H9 (cell line): ENCODE results near the gene MORC4. TPM values are rescaled to one million over a fixed set of nuclear protein-coding genes. Genes with fewer than 3 reads are reported as not detected.

Experiments used
- DNase-seq: peaks from one replicate; pipeline ENCODE4 v3.0.0-alpha.2; 2017
- H2AFZ ChIP-seq: one replicate; pipeline ENCODE4 v1.6.1; 2013; ENCODE audit warnings: mild to moderate bottlenecking, low read length, control low read depth, moderate library complexity
- H2AK5ac ChIP-seq: 2 replicates; pipeline ENCODE4 v1.6.1; 2013; ENCODE audit warnings: low read length, control low read depth, mixed read lengths; ENCODE audit not compliant: insufficient read length
- H2BK120ac ChIP-seq: one replicate; pipeline ENCODE4 v1.6.1; 2013; ENCODE audit warnings: low read depth, mild to moderate bottlenecking, low read length, control low read depth, inconsistent platforms; ENCODE audit not compliant: poor library complexity, severe bottlenecking
- H2BK12ac ChIP-seq: 2 replicates; pipeline ENCODE4 v1.6.1; 2013; ENCODE audit warnings: low read length, control low read depth, mixed read lengths, low read depth; ENCODE audit not compliant: insufficient read length
- H2BK15ac ChIP-seq: 2 replicates; pipeline ENCODE4 v1.6.1; 2013; ENCODE audit warnings: low read depth, low read length, control low read depth
- H2BK20ac ChIP-seq: one replicate; pipeline ENCODE4 v1.6.1; 2013; ENCODE audit warnings: low read depth, mild to moderate bottlenecking, low read length, control low read depth, inconsistent platforms; ENCODE audit not compliant: poor library complexity, severe bottlenecking
- H2BK5ac ChIP-seq: 2 replicates; pipeline ENCODE4 v1.6.1; 2013; ENCODE audit warnings: low read length, control low read depth, mixed read lengths; ENCODE audit not compliant: insufficient read length
- H3K14ac ChIP-seq: 2 replicates; pipeline ENCODE4 v1.6.1; 2013; ENCODE audit warnings: low read length, control low read depth; ENCODE audit not compliant: insufficient read depth
- H3K18ac ChIP-seq: 2 replicates; pipeline ENCODE4 v1.6.1; 2013; ENCODE audit warnings: low read depth, mild to moderate bottlenecking, mixed read lengths, low read length, control low read depth; ENCODE audit not compliant: insufficient read length
- H3K23ac ChIP-seq: 2 replicates; pipeline ENCODE4 v1.6.1; 2013; ENCODE audit warnings: low read length, control low read depth, mixed read lengths, low read depth; ENCODE audit not compliant: insufficient read length
- H3K23me2 ChIP-seq: 2 replicates; pipeline ENCODE4 v1.6.1; 2013; ENCODE audit warnings: low read depth, mild to moderate bottlenecking, mixed read lengths, low read length, control low read depth; ENCODE audit not compliant: insufficient read length, poor library complexity, severe bottlenecking
- H3K27ac ChIP-seq: 2 replicates; pipeline ENCODE4 v1.5.1; 2013; ENCODE audit warnings: low read length, control low read depth, mixed read lengths, low read depth; ENCODE audit not compliant: insufficient read length
- H3K27me3 ChIP-seq: 2 replicates; pipeline ENCODE4 v1.6.1; 2013; ENCODE audit warnings: low read length, control low read depth, inconsistent platforms; ENCODE audit not compliant: insufficient read depth
- H3K4ac ChIP-seq: 2 replicates; pipeline ENCODE4 v1.6.1; 2013; ENCODE audit warnings: low read depth, mild to moderate bottlenecking, control low read depth, inconsistent platforms, low read length, moderate library complexity
- H3K4me1 ChIP-seq: 2 replicates; pipeline ENCODE4 v1.6.1; 2013; ENCODE audit warnings: low read length, control low read depth, inconsistent platforms; ENCODE audit not compliant: insufficient read depth
- H3K4me2 ChIP-seq: 2 replicates; pipeline ENCODE4 v1.6.1; 2013; ENCODE audit warnings: low read length, control low read depth, mixed read lengths; ENCODE audit not compliant: insufficient read length, insufficient read depth
- H3K56ac ChIP-seq: 2 replicates; pipeline ENCODE4 v1.6.1; 2013; ENCODE audit warnings: low read depth, mild to moderate bottlenecking, mixed read lengths, low read length, control low read depth; ENCODE audit not compliant: insufficient read length
- H3K79me1 ChIP-seq: 2 replicates; pipeline ENCODE4 v1.6.1; 2013; ENCODE audit warnings: low read depth, mild to moderate bottlenecking, moderate library complexity, low read length, control low read depth, inconsistent platforms; ENCODE audit not compliant: insufficient read depth, poor library complexity, severe bottlenecking
- H3K79me2 ChIP-seq: 2 replicates; pipeline ENCODE4 v1.6.1; 2013; ENCODE audit warnings: low read length, control low read depth, inconsistent platforms; ENCODE audit not compliant: insufficient read depth
- H3K9ac ChIP-seq: 2 replicates; pipeline ENCODE4 v1.6.1; 2013; ENCODE audit warnings: low read length, control low read depth, mixed read lengths; ENCODE audit not compliant: insufficient read length; ENCODE audit errors: extremely low read depth
- H3K9me3 ChIP-seq: one replicate; pipeline ENCODE4 v1.6.1; 2013; ENCODE audit warnings: low read depth, low read length, inconsistent platforms; ENCODE audit not compliant: control insufficient read depth
- H3T11ph ChIP-seq: one replicate; pipeline ENCODE4 v1.6.1; 2013; ENCODE audit warnings: mild to moderate bottlenecking, low read length, control low read depth, inconsistent platforms
- H4K20me1 ChIP-seq: one replicate; pipeline ENCODE4 v1.6.1; 2013; ENCODE audit not compliant: control insufficient read depth, insufficient read length, insufficient read depth
- H4K5ac ChIP-seq: 2 replicates; pipeline ENCODE4 v1.6.1; 2013; ENCODE audit warnings: low read depth, mild to moderate bottlenecking, mixed read lengths, low read length, control low read depth; ENCODE audit not compliant: insufficient read length
- H4K8ac ChIP-seq: replicated peaks from 2 replicates; pipeline ENCODE4 v1.6.1; 2013; ENCODE audit warnings: low read length, control low read depth, mixed read lengths, low read depth; ENCODE audit not compliant: insufficient read length
- H4K91ac ChIP-seq: 2 replicates; pipeline ENCODE4 v1.6.1; 2013; ENCODE audit warnings: low read depth, mild to moderate bottlenecking, moderate library complexity, mixed read lengths, low read length, control low read depth; ENCODE audit not compliant: insufficient read length
- H3K27ac Mint-ChIP-seq, 3 experiments: 2 replicates in 2 of 3; 3 replicates in 1 of 3; pipeline ENCODE4 v1.8.0; 2020 to 2021; ENCODE audit warnings: mixed read lengths in 3 of 3, mild to moderate bottlenecking in 1 of 3, moderate library complexity in 1 of 3
- H3K27me3 Mint-ChIP-seq: 2 replicates; pipeline ENCODE4 v1.8.0; 2021; ENCODE audit warnings: low read depth, mild to moderate bottlenecking, moderate library complexity, mixed read lengths
- H3K36me3 Mint-ChIP-seq, 3 experiments: 2 replicates in 2 of 3; 3 replicates in 1 of 3; pipeline ENCODE4 v1.8.0; 2020 to 2021; ENCODE audit warnings: low read depth in 3 of 3, mixed read lengths in 3 of 3; ENCODE audit not compliant: insufficient read depth in 1 of 3
- H3K4me1 Mint-ChIP-seq, 2 experiments: 2 replicates each; pipeline ENCODE4 v1.8.0; 2020; ENCODE audit warnings: mixed read lengths in 2 of 2
- H3K4me3 Mint-ChIP-seq, 2 experiments: 2 replicates in 1 of 2; 3 replicates in 1 of 2; pipeline ENCODE4 v1.8.0; 2020 to 2021; ENCODE audit warnings: mild to moderate bottlenecking in 2 of 2, mixed read lengths in 2 of 2, moderate library complexity in 1 of 2
- H3K9me3 Mint-ChIP-seq, 2 experiments: 2 replicates in 1 of 2; 3 replicates in 1 of 2; pipeline ENCODE4 v1.8.0; 2020; ENCODE audit warnings: mild to moderate bottlenecking in 2 of 2, mixed read lengths in 2 of 2, moderate library complexity in 1 of 2
- WGBS: extraction: QIAGEN DNeasy Blood & Tissue Kit; methylation state at CpG from one replicate; pipeline ENCODE4 v1.1.7; 2013; ENCODE audit warnings: missing lambda C conversion rate, low lambda C conversion rate, mixed read lengths; ENCODE audit not compliant: insufficient read length; ENCODE audit errors: extremely low coverage; 5-methylcytosine and 5-hydroxymethylcytosine counted together
- total RNA-seq: library from RNA; stranded (reverse); gene quantifications from 2 replicates; pipeline ENCODE4 v1.2.1, GENCODE V29; 2021
- TF ChIP-seq, protein P1 (sequence below): fragments of 200-600 bp; sonication (generic); conservative IDR thresholded peaks from 3 replicates; pipeline ENCODE4 v1.8.0; 2021; ENCODE audit warnings: antibody characterized with exemption, mild to moderate bottlenecking

Gene MORC4
- total RNA-seq, 1 experiment from 2014 or later = 4.3 TPM

DNA sequence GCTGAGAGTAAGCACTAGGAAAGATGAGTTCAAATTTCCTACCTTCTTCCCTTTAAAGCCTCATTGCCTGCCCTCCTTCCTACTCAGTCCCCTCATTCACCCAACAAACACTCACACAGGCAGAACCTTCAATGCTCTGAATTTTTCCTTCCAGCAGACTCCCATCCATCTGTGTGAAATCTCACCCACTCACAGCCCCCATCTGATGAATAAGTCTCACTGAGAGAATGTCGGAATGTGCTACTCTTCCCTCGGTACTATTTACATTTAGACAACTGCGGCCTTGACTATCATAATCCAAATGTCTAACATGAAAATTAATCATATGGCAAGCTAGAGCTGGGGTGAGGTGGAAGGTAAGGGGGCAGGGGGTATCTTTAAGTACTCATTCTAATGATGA, 60.4 kb downstream of the MORC4 start:
- H3K18ac ChIP-seq = no peak overlapping the region
- Mint-ChIP-seq H3K9me3 (peaks cover 0 to 7% of the 10 kb centered on the region in 2 experiments; a peak in 2 of 5 replicates), H3K36me3 (peaks cover 0 to 12% (median 0%) of the 10 kb centered on the region in 3 experiments; a peak in 2 of 7 replicates), H3K27me3 (no peaks in the 10 kb centered on the region), H3K4me3 (no peak overlapping the region), H3K27ac (no peak overlapping the region), H3K4me1 (no peaks in the 10 kb centered on the region)
- H3K9ac ChIP-seq = no peak overlapping the region
- no peak overlapping the region for H3K23ac ChIP-seq
- no peak overlapping the region for H3K4me2 ChIP-seq
- no peaks in the 10 kb centered on the region for H3K79me2 ChIP-seq
- no peak for DNase-seq
- no peak overlapping the region for H2AK5ac ChIP-seq
- H2AFZ ChIP-seq = no peak overlapping the region
- no peaks in the 10 kb centered on the region for H3K27me3 ChIP-seq
- H4K8ac ChIP-seq = no peak overlapping the region
- H2BK120ac ChIP-seq = no peak overlapping the region
- no peak overlapping the region for H2BK20ac ChIP-seq
- H4K91ac ChIP-seq = no peak overlapping the region
- H4K5ac ChIP-seq = no peak overlapping the region
- no peaks in the 10 kb centered on the region for H3K23me2 ChIP-seq
- H2BK12ac ChIP-seq = no peak overlapping the region
- no peaks in the 10 kb centered on the region for H4K20me1 ChIP-seq
- peaks cover 5% of the 10 kb centered on the region for H3K9me3 ChIP-seq
- no peak overlapping the region for H3T11ph ChIP-seq
- H3K27ac ChIP-seq = no peak overlapping the region
- H3K14ac ChIP-seq = no peak overlapping the region
- no peak overlapping the region for H2BK15ac ChIP-seq
- no peaks in the 10 kb centered on the region for H3K4me1 ChIP-seq
- TF ChIP-seq, protein P1, sequence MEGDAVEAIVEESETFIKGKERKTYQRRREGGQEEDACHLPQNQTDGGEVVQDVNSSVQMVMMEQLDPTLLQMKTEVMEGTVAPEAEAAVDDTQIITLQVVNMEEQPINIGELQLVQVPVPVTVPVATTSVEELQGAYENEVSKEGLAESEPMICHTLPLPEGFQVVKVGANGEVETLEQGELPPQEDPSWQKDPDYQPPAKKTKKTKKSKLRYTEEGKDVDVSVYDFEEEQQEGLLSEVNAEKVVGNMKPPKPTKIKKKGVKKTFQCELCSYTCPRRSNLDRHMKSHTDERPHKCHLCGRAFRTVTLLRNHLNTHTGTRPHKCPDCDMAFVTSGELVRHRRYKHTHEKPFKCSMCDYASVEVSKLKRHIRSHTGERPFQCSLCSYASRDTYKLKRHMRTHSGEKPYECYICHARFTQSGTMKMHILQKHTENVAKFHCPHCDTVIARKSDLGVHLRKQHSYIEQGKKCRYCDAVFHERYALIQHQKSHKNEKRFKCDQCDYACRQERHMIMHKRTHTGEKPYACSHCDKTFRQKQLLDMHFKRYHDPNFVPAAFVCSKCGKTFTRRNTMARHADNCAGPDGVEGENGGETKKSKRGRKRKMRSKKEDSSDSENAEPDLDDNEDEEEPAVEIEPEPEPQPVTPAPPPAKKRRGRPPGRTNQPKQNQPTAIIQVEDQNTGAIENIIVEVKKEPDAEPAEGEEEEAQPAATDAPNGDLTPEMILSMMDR = no peak
- no peaks in the 10 kb centered on the region for H3K79me1 ChIP-seq
- H3K56ac ChIP-seq = no peak overlapping the region
- whole genome bisulfite sequencing = no CpG with 5 or more reads among the region's 3 CpGs
- no peak overlapping the region for H2BK5ac ChIP-seq
- H3K4ac ChIP-seq = no peak overlapping the region
